ENCODE measurements around the gene MRPL49. TPM values are rescaled to one million over a fixed set of nuclear protein-coding genes. Genes with fewer than 3 reads are reported as not detected.
"Not testable (repeated sequence)": the region's sequence is repeated elsewhere in the genome, so short reads cannot be mapped to it uniquely, and the experiment has no call there.

MRPL49 gene
- polyA plus RNA-seq, 5 donors, result 40.7 to 48.7 (median 43.5) TPM

GRCh38 chr11:65163684-65164083 lies 41.6 kb downstream of the MRPL49 start:
- no peak for DNase-seq

- peak in 1 of 2 donors; percentile 66 for DNase-seq
Observed at GRCh38 chr11:65165410-65166317, 43.5 kb downstream of the MRPL49 start.

GRCh38 chr11:65166893-65167292 lies 44.8 kb downstream of the MRPL49 start:
- DNase-seq, result no peak

GRCh38 chr11:65167656-65168055 lies 45.5 kb downstream of the MRPL49 start:
- DNase-seq, result no peak

- no peak for DNase-seq
Observed at GRCh38 chr11:65169164-65169641, 47.1 kb downstream of the MRPL49 start.

GRCh38 chr11:65170058-65170534 lies 48.0 kb downstream of the MRPL49 start, which contains the start of gene SPDYC:
SPDYC (plus strand) TSS chr11:65170233; CDS start chr11:65171358, 1,125 bp downstream.
- no peak for DNase-seq

GRCh38 chr11:65172600-65172999 lies 50.5 kb downstream of the MRPL49 start:
- DNase-seq, result no peak

GRCh38 chr11:65174571-65175010 lies 52.5 kb downstream of the MRPL49 start:
- not testable (repeated sequence) for DNase-seq

Other genes with a start within 250 kb of the MRPL49 start
- gene EHD1, start 243.7 kb upstream of the MRPL49 start, polyA plus RNA-seq (ENCODE audit: insufficient read depth in 1 of 5, insufficient read length in 5 of 5, low replicate concordance in 1 of 5), result 10 to 100 TPM; 38.4 to 65.5 (median 49.2) TPM
- gene ATG2A, start 205.1 kb upstream of the MRPL49 start, polyA plus RNA-seq (ENCODE audit: insufficient read depth in 1 of 5, insufficient read length in 5 of 5, low replicate concordance in 1 of 5), result 10 to 100 TPM; 10.3 to 25.1 (median 15.9) TPM
- gene PPP2R5B, start 197.6 kb upstream of the MRPL49 start, polyA plus RNA-seq (ENCODE audit: insufficient read depth in 1 of 5, insufficient read length in 5 of 5, low replicate concordance in 1 of 5), result 10 to 100 TPM; 10.4 to 18.2 (median 13.5) TPM
- under 1 TPM in 3 of 5 donors, not detected in 2; 0.15 to 0.27 (median 0.24) TPM for gene GPHA2, start 186.4 kb upstream of the MRPL49 start, polyA plus RNA-seq (ENCODE audit: insufficient read depth in 1 of 5, insufficient read length in 5 of 5, low replicate concordance in 1 of 5)
- gene MAJIN, start 150.2 kb upstream of the MRPL49 start, polyA plus RNA-seq (ENCODE audit: insufficient read depth in 1 of 5, insufficient read length in 5 of 5, low replicate concordance in 1 of 5), result not detected
- gene BATF2, start 125.3 kb upstream of the MRPL49 start, polyA plus RNA-seq (ENCODE audit: insufficient read depth in 1 of 5, insufficient read length in 5 of 5, low replicate concordance in 1 of 5), result 1 to 10 TPM; 3.3 to 4.3 (median 3.9) TPM
- 10 to 100 TPM; 39.1 to 77.6 (median 48.9) TPM for gene ARL2, start 108.2 kb upstream of the MRPL49 start, polyA plus RNA-seq (ENCODE audit: insufficient read depth in 1 of 5, insufficient read length in 5 of 5, low replicate concordance in 1 of 5)
- 10 to 100 TPM; 19.8 to 29.3 (median 24.4) TPM for gene SNX15, start 94.9 kb upstream of the MRPL49 start, polyA plus RNA-seq (ENCODE audit: insufficient read depth in 1 of 5, insufficient read length in 5 of 5, low replicate concordance in 1 of 5)
- gene SAC3D1, start 81.1 kb upstream of the MRPL49 start, polyA plus RNA-seq (ENCODE audit: insufficient read depth in 1 of 5, insufficient read length in 5 of 5, low replicate concordance in 1 of 5), result 10 to 100 TPM in 3 of 5 donors, 1 to 10 TPM in 2; 8.9 to 16.8 (median 10.4) TPM
- 10 to 100 TPM; 12.0 to 21.2 (median 16.5) TPM for gene NAALADL1, start 63.8 kb upstream of the MRPL49 start, polyA plus RNA-seq (ENCODE audit: insufficient read depth in 1 of 5, insufficient read length in 5 of 5, low replicate concordance in 1 of 5)
- gene CDCA5, start 38.3 kb upstream of the MRPL49 start, polyA plus RNA-seq (ENCODE audit: insufficient read depth in 1 of 5, insufficient read length in 5 of 5, low replicate concordance in 1 of 5), result 10 to 100 TPM; 12.9 to 25.1 (median 17.9) TPM
- 10 to 100 TPM; 23.5 to 35.3 (median 29.7) TPM for gene ZFPL1, start 38.1 kb upstream of the MRPL49 start, polyA plus RNA-seq (ENCODE audit: insufficient read depth in 1 of 5, insufficient read length in 5 of 5, low replicate concordance in 1 of 5)
- gene VPS51, start 26.1 kb upstream of the MRPL49 start, polyA plus RNA-seq (ENCODE audit: insufficient read depth in 1 of 5, insufficient read length in 5 of 5, low replicate concordance in 1 of 5), result 100 to 1,000 TPM in 2 of 5 donors, 10 to 100 TPM in 3; 84.5 to 148 (median 99.6) TPM
- 10 to 100 TPM; 18.0 to 27.0 (median 20.6) TPM for gene TM7SF2, start 10.4 kb upstream of the MRPL49 start, polyA plus RNA-seq (ENCODE audit: insufficient read depth in 1 of 5, insufficient read length in 5 of 5, low replicate concordance in 1 of 5)
- 1 to 10 TPM; 3.7 to 9.9 (median 4.5) TPM for gene ZNHIT2, start 4.6 kb upstream of the MRPL49 start, polyA plus RNA-seq (ENCODE audit: insufficient read depth in 1 of 5, insufficient read length in 5 of 5, low replicate concordance in 1 of 5)
- gene FAU, start 187 bp upstream of the MRPL49 start, polyA plus RNA-seq (ENCODE audit: insufficient read depth in 1 of 5, insufficient read length in 5 of 5, low replicate concordance in 1 of 5), result 1,000 to 10,000 TPM in 1 of 5 donors, 100 to 1,000 TPM in 4; 725 to 1,079 (median 855) TPM
- gene SYVN1, start 12.2 kb downstream of the MRPL49 start, polyA plus RNA-seq (ENCODE audit: insufficient read depth in 1 of 5, insufficient read length in 5 of 5, low replicate concordance in 1 of 5), result 10 to 100 TPM; 39.1 to 50.0 (median 49.1) TPM
- gene SPDYC, start 47.9 kb downstream of the MRPL49 start, polyA plus RNA-seq (ENCODE audit: insufficient read depth in 1 of 5, insufficient read length in 5 of 5, low replicate concordance in 1 of 5), result under 1 TPM in 1 of 5 donors, not detected in 4; 0.10 TPM
- 100 to 1,000 TPM in 1 of 5 donors, 10 to 100 TPM in 4; 60.7 to 100 (median 86.2) TPM for gene CAPN1, start 59.6 kb downstream of the MRPL49 start, polyA plus RNA-seq (ENCODE audit: insufficient read depth in 1 of 5, insufficient read length in 5 of 5, low replicate concordance in 1 of 5)
- 10 to 100 TPM; 18.5 to 29.2 (median 27.0) TPM for gene POLA2, start 139.6 kb downstream of the MRPL49 start, polyA plus RNA-seq (ENCODE audit: insufficient read depth in 1 of 5, insufficient read length in 5 of 5, low replicate concordance in 1 of 5)
- 10 to 100 TPM in 2 of 5 donors, 1 to 10 TPM in 3; 1.9 to 13.9 (median 8.4) TPM for gene CDC42EP2, start 192.5 kb downstream of the MRPL49 start, polyA plus RNA-seq (ENCODE audit: insufficient read depth in 1 of 5, insufficient read length in 5 of 5, low replicate concordance in 1 of 5)
- gene DPF2, start 211.5 kb downstream of the MRPL49 start, polyA plus RNA-seq (ENCODE audit: insufficient read depth in 1 of 5, insufficient read length in 5 of 5, low replicate concordance in 1 of 5), result 10 to 100 TPM; 75.8 to 100.0 (median 84.9) TPM
- under 1 TPM; 0.10 to 0.28 (median 0.21) TPM for gene TIGD3, start 232.4 kb downstream of the MRPL49 start, polyA plus RNA-seq (ENCODE audit: insufficient read depth in 1 of 5, insufficient read length in 5 of 5, low replicate concordance in 1 of 5)

Data from right lung (tissue), 5 donors.